ENCODE results near the gene ABCA3.

The ABCA3 gene

DNA sequence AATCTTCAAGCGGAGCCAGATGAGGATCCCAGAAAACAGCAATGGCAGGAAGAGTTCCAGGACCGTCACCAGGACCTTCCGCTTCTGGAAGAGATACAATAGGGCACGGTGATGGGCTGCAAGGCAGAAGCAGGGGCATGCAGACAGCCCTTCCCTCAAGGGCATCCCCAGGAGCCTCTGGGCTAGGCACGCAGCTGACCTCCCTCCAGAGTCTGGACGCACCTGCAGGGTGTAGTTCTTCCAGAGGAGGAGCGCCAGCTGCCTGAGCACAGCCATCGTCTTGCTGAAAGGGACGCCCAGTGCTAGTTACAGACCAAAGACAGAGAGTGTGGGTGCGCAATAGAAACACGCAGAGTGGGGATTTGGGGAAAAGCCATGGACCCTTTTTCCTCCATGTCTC is 14.3 kb downstream of the ABCA3 start:
- TF ChIP-seq, protein P1, sequence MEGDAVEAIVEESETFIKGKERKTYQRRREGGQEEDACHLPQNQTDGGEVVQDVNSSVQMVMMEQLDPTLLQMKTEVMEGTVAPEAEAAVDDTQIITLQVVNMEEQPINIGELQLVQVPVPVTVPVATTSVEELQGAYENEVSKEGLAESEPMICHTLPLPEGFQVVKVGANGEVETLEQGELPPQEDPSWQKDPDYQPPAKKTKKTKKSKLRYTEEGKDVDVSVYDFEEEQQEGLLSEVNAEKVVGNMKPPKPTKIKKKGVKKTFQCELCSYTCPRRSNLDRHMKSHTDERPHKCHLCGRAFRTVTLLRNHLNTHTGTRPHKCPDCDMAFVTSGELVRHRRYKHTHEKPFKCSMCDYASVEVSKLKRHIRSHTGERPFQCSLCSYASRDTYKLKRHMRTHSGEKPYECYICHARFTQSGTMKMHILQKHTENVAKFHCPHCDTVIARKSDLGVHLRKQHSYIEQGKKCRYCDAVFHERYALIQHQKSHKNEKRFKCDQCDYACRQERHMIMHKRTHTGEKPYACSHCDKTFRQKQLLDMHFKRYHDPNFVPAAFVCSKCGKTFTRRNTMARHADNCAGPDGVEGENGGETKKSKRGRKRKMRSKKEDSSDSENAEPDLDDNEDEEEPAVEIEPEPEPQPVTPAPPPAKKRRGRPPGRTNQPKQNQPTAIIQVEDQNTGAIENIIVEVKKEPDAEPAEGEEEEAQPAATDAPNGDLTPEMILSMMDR (IDR thresholded peaks at IDR 0.05; ENCODE audit: insufficient read depth, low read length): no peak
- TF ChIP-seq, protein P2, sequence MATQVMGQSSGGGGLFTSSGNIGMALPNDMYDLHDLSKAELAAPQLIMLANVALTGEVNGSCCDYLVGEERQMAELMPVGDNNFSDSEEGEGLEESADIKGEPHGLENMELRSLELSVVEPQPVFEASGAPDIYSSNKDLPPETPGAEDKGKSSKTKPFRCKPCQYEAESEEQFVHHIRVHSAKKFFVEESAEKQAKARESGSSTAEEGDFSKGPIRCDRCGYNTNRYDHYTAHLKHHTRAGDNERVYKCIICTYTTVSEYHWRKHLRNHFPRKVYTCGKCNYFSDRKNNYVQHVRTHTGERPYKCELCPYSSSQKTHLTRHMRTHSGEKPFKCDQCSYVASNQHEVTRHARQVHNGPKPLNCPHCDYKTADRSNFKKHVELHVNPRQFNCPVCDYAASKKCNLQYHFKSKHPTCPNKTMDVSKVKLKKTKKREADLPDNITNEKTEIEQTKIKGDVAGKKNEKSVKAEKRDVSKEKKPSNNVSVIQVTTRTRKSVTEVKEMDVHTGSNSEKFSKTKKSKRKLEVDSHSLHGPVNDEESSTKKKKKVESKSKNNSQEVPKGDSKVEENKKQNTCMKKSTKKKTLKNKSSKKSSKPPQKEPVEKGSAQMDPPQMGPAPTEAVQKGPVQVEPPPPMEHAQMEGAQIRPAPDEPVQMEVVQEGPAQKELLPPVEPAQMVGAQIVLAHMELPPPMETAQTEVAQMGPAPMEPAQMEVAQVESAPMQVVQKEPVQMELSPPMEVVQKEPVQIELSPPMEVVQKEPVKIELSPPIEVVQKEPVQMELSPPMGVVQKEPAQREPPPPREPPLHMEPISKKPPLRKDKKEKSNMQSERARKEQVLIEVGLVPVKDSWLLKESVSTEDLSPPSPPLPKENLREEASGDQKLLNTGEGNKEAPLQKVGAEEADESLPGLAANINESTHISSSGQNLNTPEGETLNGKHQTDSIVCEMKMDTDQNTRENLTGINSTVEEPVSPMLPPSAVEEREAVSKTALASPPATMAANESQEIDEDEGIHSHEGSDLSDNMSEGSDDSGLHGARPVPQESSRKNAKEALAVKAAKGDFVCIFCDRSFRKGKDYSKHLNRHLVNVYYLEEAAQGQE (IDR thresholded peaks at IDR 0.05; ENCODE audit: insufficient replicate concordance, low read depth): no peak
- no peak for TF ChIP-seq SPI1 (IDR thresholded peaks at IDR 0.05; ENCODE audit: borderline replicate concordance, low read depth)
- H3K27me3 ChIP-seq (ENCODE audit: insufficient read depth, poor library complexity, severe bottlenecking): peaks cover 3% of the 10 kb centered on the region
- DNase-seq (ENCODE audit: low read depth in 1 of 2, low spot score in 1 of 2): no peak
- no peak overlapping the region for H3K4me3 ChIP-seq (replicated peaks; ENCODE audit: insufficient read depth, low read length)
- no peak overlapping the region for H3K27ac ChIP-seq (replicated peaks)

DNA sequence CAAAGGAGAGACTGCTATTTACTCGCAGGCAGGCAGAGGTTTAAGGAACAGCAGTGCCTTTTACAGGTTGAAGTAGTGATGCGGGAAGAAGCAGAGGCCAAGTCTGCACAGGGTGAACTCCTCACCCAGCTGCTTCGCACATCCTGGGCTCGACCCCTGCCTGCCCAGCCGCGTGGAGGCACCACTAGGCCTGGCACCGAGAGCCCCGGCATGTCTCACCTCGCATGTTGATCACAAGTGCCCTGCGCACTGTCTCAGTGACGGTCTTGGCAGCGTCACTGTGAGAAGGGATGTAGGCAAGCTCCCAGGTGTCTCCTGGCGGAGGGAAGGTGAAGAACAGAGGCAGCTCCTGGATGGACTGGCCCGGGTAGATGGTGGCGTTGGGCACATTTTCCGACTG is 14.7 kb downstream of the ABCA3 start:
- TF ChIP-seq, protein P1 (IDR thresholded peaks at IDR 0.05; ENCODE audit: insufficient read depth, low read length): no peak
- TF ChIP-seq GABPA (IDR thresholded peaks at IDR 0.05; ENCODE audit: low read depth) (no peak), POLR2AphosphoS5 (IDR thresholded peaks at IDR 0.05; ENCODE audit: low read depth) (no peak), SPI1 (IDR thresholded peaks at IDR 0.05; ENCODE audit: borderline replicate concordance, low read depth) (no peak)
- TF ChIP-seq, protein P2 (IDR thresholded peaks at IDR 0.05; ENCODE audit: insufficient replicate concordance, low read depth): no peak
- DNase-seq (ENCODE audit: low read depth in 1 of 2, low spot score in 1 of 2): no peak

DNA sequence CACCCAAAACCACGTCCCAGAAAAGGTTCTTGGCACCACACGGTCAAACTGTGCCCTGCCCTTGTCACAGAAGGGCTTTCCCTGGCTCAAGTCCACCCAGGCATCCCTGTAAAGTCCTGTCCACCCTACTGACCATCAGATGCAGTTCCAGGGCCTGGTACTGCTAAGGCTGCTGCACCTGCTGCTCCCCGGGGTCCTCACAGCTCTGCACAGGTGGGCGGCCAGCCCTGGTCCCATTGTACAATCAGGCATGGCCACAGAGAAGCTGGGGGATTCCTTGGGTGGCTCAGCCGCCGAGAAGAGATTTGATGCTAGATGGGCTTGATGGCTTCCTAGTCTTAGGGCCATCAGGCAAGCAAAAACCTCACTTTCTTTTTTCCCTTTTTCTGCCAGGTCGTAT is 15.3 kb downstream of the ABCA3 start:
- TF ChIP-seq, protein P1 (IDR thresholded peaks at IDR 0.05; ENCODE audit: insufficient read depth, low read length): no peak
- Histone ChIP-seq H3K4me3 (replicated peaks; ENCODE audit: insufficient read depth, low read length) (no peak overlapping the region), H3K27me3 (ENCODE audit: insufficient read depth, poor library complexity, severe bottlenecking) (peaks cover 3% of the 10 kb centered on the region), H3K27ac (replicated peaks) (no peak overlapping the region)
- no peak for DNase-seq (ENCODE audit: low read depth in 1 of 2, low spot score in 1 of 2)

More for the DNA sequence above, 14.7 kb downstream of the ABCA3 start:
- H3K27me3 ChIP-seq (ENCODE audit: insufficient read depth, poor library complexity, severe bottlenecking): peaks cover 3% of the 10 kb centered on the region
- H3K4me3 ChIP-seq (replicated peaks; ENCODE audit: insufficient read depth, low read length): no peak overlapping the region
- H3K27ac ChIP-seq (replicated peaks): no peak overlapping the region

DNA sequence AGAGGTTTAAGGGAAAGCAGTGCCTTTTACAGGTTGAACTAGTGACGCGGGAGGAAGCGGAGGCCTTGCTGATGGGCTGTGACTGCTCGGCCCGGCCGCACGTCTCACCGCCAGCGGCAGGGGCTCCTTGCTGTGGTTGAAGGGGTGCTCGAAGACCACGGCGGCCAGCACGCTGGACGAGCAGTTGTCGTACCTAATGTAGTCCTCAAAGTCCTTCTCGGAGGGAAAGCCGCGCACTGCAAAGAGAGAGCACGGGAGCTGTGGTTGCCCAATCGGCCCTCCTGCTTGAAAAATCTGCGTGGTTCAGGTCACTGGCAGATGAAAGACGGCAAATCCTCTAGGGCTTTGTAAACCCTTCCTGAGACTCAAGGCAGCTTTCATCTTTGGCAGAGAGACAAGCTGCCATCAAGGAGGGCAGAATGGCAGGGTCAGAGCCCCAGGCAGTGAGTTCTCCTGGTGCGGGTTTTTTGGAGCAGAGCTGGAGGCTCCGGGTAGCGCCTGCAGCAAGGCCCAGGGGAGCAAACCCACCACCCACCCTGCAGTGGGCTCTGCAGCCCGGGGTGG is 16.1 kb downstream of the ABCA3 start:
- no peak for DNase-seq (ENCODE audit: low read depth in 1 of 2, low spot score in 1 of 2)
- TF ChIP-seq, protein P1 (IDR thresholded peaks at IDR 0.05; ENCODE audit: insufficient read depth, low read length): no peak
- TF ChIP-seq GABPA (IDR thresholded peaks at IDR 0.05; ENCODE audit: low read depth) (no peak), SPI1 (IDR thresholded peaks at IDR 0.05; ENCODE audit: borderline replicate concordance, low read depth) (no peak), POLR2AphosphoS5 (IDR thresholded peaks at IDR 0.05; ENCODE audit: low read depth) (no peak)
- TF ChIP-seq, protein P2 (IDR thresholded peaks at IDR 0.05; ENCODE audit: insufficient replicate concordance, low read depth): no peak
- Histone ChIP-seq H3K27me3 (ENCODE audit: insufficient read depth, poor library complexity, severe bottlenecking) (peaks cover 3% of the 10 kb centered on the region), H3K4me3 (replicated peaks; ENCODE audit: insufficient read depth, low read length) (no peak overlapping the region), H3K27ac (replicated peaks) (no peak overlapping the region)
